A673 (cell line): ENCODE measurements around the gene FOXJ3.

Source experiments
- EZH2 ChIP-seq: fragments of 200-600 bp; sonication (generic); IDR thresholded peaks from 2 replicates; pipeline ENCODE4 v1.6.1; 2017; ENCODE audit warnings: borderline replicate concordance, low read depth, mild to moderate bottlenecking, mixed read lengths, antibody characterized with exemption, low read length; ENCODE audit not compliant: poor library complexity, severe bottlenecking
- TF ChIP-seq, protein P1 (sequence below): fragments of 300-800, 200-600 bp; sonication (generic); conservative IDR thresholded peaks from 2 replicates; pipeline ENCODE4 v1.5.1; 2017; ENCODE audit warnings: low read depth, mild to moderate bottlenecking, antibody characterized with exemption, low read length, moderate library complexity, mixed read lengths

- TF ChIP-seq, protein P1, sequence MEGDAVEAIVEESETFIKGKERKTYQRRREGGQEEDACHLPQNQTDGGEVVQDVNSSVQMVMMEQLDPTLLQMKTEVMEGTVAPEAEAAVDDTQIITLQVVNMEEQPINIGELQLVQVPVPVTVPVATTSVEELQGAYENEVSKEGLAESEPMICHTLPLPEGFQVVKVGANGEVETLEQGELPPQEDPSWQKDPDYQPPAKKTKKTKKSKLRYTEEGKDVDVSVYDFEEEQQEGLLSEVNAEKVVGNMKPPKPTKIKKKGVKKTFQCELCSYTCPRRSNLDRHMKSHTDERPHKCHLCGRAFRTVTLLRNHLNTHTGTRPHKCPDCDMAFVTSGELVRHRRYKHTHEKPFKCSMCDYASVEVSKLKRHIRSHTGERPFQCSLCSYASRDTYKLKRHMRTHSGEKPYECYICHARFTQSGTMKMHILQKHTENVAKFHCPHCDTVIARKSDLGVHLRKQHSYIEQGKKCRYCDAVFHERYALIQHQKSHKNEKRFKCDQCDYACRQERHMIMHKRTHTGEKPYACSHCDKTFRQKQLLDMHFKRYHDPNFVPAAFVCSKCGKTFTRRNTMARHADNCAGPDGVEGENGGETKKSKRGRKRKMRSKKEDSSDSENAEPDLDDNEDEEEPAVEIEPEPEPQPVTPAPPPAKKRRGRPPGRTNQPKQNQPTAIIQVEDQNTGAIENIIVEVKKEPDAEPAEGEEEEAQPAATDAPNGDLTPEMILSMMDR = no peak
- no peak for TF ChIP-seq EZH2
Measured at GRCh38 chr1:42315500-42315899, 19.5 kb downstream of the FOXJ3 start.
